Panc1 (cell line): Measurements from ENCODE around the gene IL2RA.

ENCODE experiments used
- CTCF ChIP-seq: fragments of 450-650 bp; IDR thresholded peaks from 2 replicates; pipeline ENCODE4 v1.5.1; 2017; ENCODE audit warnings: mild to moderate bottlenecking
- POLR2AphosphoS5 ChIP-seq: IDR thresholded peaks from 2 replicates; pipeline ENCODE4 v1.6.1; 2012; ENCODE audit warnings: mild to moderate bottlenecking, low read depth, low read length, moderate library complexity
- TCF7L2 ChIP-seq: IDR thresholded peaks from 2 replicates; pipeline ENCODE4 v1.6.1; 2011; ENCODE audit warnings: mild to moderate bottlenecking, low read depth, low read length, inconsistent platforms

GRCh38 chr10:6103591-6103990 lies 41.4 kb upstream of the IL2RA start:
- TF ChIP-seq CTCF: no peak
- TF ChIP-seq TCF7L2: no peak
- no peak for TF ChIP-seq POLR2AphosphoS5
